ENCODE measurements around the gene PTH2.
"Not testable (repeated sequence)": the region's sequence is repeated elsewhere in the genome, so short reads cannot be mapped to it uniquely, and the experiment has no call there.

PTH2 gene, protein sequence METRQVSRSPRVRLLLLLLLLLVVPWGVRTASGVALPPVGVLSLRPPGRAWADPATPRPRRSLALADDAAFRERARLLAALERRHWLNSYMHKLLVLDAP

DNA sequence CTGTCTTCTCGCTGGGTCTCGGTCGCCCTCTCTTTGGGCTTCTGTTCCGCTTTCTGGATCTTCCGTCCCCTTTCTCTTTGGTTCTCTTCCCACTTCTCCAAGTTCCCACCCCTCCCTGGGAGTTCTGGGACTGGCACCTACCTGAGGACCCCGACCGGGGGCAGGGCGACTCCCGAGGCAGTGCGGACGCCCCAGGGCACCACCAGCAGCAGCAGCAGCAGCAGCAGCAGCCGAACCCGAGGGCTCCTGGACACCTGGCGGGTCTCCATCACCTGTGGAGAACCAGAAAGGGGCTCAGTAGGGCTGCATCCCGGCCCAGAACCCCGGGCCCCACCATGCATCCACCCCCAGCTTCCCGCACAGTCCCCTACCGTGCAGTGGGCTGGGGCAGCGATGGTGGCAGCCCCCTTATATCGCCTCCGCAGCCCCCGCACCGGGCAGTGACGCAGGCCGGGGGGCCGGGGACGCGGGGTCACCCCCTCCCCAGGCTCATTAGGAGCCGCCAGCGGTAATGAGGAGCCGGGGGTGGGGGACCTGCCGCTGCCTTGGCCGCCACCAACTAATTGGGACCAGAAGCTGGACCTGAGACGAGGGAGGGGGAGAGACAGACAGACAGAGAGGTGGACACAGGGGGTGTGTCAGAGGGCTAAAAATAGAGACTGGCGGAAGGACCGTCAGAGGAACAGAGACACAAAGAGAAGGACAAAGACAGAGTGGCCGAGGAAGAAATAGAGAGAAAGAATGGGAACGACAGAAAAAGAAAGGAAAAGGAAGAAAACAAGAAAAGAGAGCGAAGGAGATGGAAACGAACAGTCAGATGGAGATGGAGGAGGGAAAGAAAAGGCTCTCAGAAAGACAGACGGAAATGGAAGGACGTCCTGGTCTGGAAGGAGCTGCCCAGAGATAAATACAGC, at the start of gene PTH2:
PTH2 (minus strand) TSS at position 371 of the 914 bp plus-strand sequence; CDS start at position 269, 102 bp downstream.
- no peak for DNase-seq

GRCh38 chr19:49472936-49473335, 49.7 kb upstream of the PTH2 start:
- DNase-seq: no peak

- DNase-seq: no peak
These were observed 47.4 kb upstream of the PTH2 start for GRCh38 chr19:49470615-49470978.

GRCh38 chr19:49469828-49470614, 46.8 kb upstream of the PTH2 start:
- DNase-seq: peak; percentile 52

GRCh38 chr19:49468746-49469447, 45.7 kb upstream of the PTH2 start:
- DNase-seq: no peak

DNA sequence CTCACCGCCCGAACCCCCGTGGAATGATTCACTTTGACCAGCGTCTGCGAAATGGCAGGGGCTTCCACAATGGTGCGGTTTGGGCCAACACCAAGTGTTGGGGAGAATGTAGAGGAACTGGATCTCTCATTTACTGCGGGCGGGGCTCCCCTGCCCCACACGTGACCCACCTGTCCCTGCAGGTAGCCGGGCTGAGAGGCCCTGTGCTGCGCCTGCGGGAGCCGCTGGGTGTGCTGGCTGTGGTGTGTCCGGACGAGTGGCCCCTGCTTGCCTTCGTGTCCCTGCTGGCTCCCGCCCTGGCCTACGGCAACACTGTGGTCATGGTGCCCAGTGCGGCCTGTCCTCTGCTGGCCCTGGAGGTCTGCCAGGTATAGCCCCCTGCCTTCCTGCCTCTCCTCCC, 45.0 kb upstream of the PTH2 start:
- no peak for DNase-seq

- DNase-seq: no peak
These were observed 42.1 kb upstream of the PTH2 start for GRCh38 chr19:49465371-49465770.

DNA sequence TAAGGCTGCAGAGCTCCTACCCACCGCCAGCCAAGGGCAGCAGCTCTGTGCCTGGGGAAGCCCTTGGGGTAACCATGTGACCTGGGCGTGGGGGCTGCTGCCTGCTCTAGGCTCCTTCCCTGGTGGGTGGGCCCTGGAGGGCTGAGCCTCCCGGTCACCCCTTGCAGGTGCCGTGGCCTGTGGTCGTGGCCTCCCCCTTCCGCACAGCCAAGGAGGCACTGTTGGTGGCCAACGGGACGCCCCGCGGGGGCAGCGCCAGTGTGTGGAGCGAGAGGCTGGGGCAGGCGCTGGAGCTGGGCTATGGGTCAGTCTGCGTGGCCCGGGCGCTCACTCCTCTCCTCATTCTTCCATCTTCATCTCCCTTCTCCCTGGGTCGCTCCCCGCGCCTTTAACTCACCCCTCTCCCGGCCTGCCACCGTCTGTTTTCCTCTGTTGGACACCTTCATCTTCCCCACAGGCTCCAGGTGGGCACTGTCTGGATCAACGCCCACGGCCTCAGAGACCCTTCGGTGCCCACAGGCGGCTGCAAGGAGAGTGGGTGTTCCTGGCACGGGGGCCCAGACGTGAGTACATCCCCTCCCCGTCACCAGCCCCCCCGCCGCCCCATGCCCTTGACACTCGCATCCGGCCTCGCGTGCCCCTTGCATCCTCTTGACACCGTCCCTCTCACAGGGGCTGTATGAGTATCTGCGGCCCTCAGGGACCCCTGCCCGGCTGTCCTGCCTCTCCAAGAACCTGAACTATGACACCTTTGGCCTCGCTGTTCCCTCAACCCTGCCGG, 40.9 kb upstream of the PTH2 start:
- DNase-seq: no peak

- DNase-seq: no peak
These were observed 39.3 kb upstream of the PTH2 start for GRCh38 chr19:49462492-49462891.

GRCh38 chr19:49461656-49462055, 38.4 kb upstream of the PTH2 start:
- DNase-seq: no peak

- not testable (repeated sequence) for DNase-seq
These were observed 37.9 kb upstream of the PTH2 start for GRCh38 chr19:49461130-49461529.

DNA sequence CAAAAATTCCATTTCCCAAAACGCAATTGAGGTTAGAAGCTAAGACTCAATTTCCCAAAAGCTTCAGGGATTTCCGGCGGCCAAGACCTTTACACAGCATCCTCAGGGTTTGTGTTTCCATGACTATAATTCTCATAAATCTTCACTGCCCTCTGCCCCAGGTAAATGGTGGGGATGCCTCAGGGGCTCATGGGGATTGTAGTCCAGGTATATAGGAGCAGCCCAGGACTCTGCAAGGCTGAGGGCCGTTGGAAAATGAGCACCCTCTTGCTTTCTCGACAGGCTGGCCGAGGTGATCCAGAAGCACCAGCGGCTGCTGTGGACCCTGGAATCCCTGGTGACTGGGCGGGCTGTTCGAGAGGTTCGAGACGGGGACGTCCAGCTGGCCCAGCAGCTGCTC, 36.1 kb upstream of the PTH2 start:
- DNase-seq: no peak

- DNase-seq: no peak
These were observed 35.3 kb upstream of the PTH2 start for GRCh38 chr19:49458567-49458903.

GRCh38 chr19:49456326-49456725, 33.1 kb upstream of the PTH2 start:
- DNase-seq: no peak

DNA sequence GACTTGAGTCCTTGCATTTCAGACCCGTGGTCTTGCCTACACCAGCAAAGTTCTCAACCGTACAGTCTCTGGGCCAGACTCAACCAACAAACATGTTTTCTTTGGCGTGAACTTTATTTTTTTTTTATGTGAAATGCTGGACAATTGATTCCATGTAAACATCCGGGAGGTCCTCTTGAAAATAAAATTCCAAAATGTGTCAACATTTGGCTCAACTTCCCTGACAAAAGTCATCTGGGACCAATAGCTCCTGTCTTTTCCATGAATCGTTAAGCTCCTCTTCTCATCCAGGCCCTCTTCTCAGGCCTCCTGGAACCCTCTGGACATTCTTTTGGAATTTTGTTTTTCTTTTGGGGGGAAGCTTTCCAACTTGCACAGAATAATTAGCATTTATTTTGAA, 32.5 kb upstream of the PTH2 start:
- no peak for DNase-seq

DNA sequence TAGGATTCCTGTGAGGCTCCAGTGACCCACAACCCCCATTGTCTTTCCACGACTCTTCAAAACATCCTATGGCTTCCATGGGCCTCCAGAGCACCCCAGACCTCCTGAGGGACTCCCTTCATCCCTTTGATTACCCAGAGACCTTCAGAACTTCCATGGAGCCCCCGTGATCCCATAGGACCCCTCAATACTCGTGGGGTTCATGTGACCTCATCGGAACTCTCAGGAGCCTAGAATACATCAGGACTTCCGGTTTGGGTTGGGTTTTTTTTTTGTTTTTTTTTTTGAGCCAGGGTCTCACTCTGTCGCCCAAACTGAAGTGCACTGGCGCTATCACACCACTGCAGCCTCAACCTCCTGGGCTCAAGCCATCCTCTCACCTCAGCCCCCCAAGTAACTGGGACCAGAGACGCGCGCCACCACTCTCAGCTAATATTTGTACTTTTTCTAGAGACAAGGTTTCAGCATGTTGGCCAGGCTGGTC, 30.6 kb upstream of the PTH2 start:
- DNase-seq: no peak

- DNase-seq: peak; percentile 99
These were observed 29.9 kb upstream of the PTH2 start, which contains the start of gene ALDH16A1 for GRCh38 chr19:49453013-49453756. TSS of gene ALDH16A1 (plus strand) at chr19:49453225. CDS start at chr19:49453332, 107 bp downstream.

- DNase-seq: peak; percentile 99
These were observed 28.4 kb upstream of the PTH2 start, which contains the start of gene PIH1D1 for GRCh38 chr19:49451430-49452181. TSS of gene PIH1D1 (minus strand) at chr19:49451814. CDS start at chr19:49451574, 240 bp downstream.

DNA sequence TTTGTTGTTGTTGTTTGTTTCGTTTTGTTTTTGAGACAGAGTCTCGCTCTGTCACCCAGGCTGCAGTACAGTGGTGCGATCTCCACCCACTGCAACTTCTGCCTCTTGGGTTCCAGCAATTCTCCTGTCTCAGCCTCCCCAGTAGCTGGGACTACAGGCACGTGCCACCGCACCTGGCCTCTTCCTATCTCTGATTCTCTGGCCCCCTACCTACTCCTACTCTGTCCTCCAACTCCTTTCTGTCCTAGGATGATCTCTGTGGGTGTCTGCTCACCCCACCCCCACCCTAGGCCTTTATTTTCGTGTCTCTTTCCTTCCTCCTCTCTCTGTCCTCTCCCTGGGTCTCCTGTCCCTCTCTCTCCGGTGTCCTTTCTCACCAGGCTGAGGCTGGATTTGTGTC, 27.2 kb upstream of the PTH2 start:
- no peak for DNase-seq

GRCh38 chr19:49448432-49448786, 25.2 kb upstream of the PTH2 start:
- DNase-seq: no peak
